ENCODE results near the gene BRD4.

DNA sequence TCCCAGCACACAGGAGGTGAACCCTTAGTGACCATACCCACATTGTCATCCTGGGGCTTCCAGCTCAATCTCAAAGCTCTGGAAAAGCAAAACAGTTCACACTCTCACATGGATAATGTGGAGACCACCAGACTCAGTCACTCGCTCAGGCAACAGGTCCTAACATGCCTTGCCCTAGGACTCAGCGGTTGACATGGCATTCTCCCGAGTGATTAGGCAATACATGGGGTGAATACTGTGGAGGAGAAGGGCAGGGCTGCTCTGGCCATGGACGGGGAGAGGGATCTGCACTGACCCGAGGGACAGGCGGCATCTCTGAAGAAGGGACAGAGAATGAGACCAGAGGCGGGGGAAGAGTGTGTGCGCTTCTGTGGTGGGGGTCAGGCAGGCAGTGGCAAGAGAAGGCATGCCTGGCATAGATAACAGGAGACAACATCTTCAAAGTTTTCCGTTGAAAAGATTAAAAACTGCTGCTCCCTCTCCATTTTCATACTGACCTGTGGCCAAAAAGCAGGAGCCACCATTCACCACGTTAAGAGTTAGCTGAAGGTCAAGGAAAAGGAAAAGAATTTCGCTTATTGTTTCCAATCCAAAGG lies 55.6 kb downstream of the BRD4 start:
- TF ChIP-seq ARNT (IDR thresholded peaks at IDR 0.05) (no peak), ZNF510 (CRISPR knock-in tag; IDR thresholded peaks at IDR 0.05; ENCODE audit: low read depth) (no peak)
